Uterus (tissue), 2 donors: ENCODE results near the gene SLC2A8.

Source experiments
- CTCF ChIP-seq, 4 experiments: fragments of 200-600 bp in 2 of 4; fragments of 450-650 bp in 2 of 4; sonication (generic) in 2 of 4; IDR thresholded peaks; one replicate each; pipeline ENCODE4 v1.5.1; 2016 to 2019; ENCODE audit warnings: antibody characterized with exemption in 4 of 4, mild to moderate bottlenecking in 2 of 4, moderate library complexity in 1 of 4
- POLR2A ChIP-seq, 2 donors: fragments of 450-650 bp; IDR thresholded peaks; one replicate each; pipeline ENCODE4 v1.6.1; 2016; ENCODE audit warnings: antibody characterized with exemption in 2 of 2, mild to moderate bottlenecking in 1 of 2, moderate library complexity in 1 of 2

GRCh38 chr9:127447416-127448111 is 50.6 kb downstream of the SLC2A8 start:
- TF ChIP-seq CTCF (IDR thresholded peaks at IDR 0.05) (no peak), POLR2A (IDR thresholded peaks at IDR 0.05) (no peak)
